ENCODE results near the gene RBM43.
"Not testable (repeated sequence)": the region's sequence is repeated elsewhere in the genome, so short reads cannot be mapped to it uniquely, and the experiment has no call there.

Gene RBM43

DNA sequence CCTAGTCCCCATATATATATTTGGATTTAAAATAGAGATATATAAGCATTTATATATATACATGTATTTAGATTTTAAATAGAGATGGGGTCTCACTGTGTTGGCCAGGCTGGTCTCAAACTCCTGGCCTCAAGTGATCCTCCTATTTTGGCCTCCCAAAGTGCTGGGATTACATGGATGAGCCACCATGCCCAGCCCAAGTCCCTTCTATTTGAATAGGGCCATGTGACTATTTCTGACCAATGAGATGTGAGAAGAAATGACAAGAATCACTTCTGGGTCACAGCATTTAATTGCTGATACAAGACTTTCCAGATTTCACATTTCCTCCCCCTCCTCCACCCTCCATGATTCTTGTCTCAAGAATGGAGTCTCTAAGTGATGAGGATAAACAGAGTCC, 6.4 kb upstream of the RBM43 start:
- no peak for DNase-seq (ENCODE audit: low read depth in 2 of 2)

DNA sequence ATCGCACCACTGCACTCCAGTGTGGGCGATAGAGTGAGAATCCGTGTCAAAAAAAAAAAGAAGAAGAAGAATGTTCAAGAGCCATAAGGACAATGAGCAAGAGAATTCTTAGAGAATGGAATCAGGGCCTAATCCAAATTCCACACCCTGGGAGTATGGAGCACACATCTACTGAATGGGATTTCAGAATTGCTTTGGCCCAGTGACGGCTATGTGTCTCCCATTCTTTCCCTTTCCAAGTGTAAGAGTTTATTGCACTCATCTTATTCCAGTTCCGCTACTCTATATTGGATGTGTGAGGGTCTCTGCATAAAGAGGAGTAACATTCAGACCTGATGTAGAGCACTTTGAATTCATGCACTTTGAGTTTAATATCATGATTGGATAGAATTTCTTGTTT, 5.9 kb upstream of the RBM43 start:
- DNase-seq (ENCODE audit: low read depth in 2 of 2), result no peak

DNA sequence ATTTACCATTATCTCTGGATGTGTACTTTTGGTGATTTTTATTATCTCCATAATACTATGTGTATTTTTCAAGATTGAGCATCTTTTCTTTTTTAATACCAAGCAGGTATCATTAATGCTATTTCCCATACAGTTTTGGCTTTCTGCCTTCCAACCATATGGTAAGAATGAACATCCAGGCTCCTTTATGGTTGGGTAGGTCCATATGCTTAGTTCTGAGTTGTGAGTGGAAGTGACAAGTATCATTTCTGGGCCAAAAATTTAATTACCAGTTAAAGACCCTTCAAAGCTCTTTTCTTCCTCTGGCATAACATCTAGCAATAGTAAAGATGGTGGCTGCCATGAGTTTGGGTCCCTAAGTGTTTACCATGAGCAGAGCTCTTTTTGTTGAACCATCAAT, 4.3 kb upstream of the RBM43 start:
- no peak for DNase-seq (ENCODE audit: low read depth in 2 of 2)

DNA sequence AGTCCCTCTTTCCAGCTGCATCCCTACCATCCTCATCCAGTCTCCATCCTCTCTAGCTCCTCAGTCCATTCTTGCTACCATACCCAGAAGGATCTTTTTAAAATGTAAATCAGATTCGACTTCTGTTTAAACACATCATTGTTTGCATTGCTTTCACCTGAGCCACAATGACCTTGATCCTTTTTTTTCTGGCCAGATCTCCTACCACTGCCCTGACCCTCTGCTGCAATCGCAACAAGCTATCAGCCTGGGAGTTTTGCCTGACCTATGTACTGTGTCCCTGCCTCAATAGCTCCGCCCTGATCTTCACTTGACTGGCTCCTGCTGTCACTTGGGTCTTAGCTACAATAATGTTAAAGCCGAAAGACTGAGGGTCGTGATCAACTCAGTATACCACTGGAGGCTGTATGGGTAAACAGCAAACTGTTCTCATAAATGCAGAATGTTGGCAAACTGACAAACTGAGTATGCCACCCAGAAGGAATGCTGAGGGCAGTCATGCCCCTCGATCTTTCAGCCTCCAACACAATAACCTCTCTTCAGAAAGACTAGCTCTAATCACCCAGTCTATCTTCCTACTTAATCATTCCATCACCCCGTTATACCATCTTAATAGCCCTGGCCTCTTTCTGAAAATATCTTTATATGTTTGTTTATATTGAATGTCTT, 2.6 kb upstream of the RBM43 start:
- DNase-seq (ENCODE audit: low read depth in 2 of 2), result no peak

DNA sequence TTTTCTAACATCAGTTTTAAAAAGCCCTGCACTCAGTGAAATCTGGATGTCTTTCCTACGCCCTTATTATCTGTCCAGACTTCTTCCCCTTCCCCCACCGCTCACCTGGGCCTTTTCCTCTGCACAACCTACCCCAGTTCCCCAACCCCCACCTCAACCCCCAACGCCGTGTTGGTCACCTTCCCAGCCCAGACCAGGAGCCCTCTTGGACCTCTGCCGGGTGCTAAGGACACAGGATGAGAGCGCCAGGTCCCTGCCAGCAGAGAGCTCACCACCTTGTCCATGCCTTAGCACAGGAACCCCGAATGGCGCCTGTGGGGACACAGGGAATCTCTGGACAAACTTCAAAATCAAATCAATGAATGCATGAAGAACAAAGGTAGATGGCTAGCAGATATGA, 966 bp upstream of the RBM43 start:
- no peak for DNase-seq (ENCODE audit: low read depth in 2 of 2)

DNA sequence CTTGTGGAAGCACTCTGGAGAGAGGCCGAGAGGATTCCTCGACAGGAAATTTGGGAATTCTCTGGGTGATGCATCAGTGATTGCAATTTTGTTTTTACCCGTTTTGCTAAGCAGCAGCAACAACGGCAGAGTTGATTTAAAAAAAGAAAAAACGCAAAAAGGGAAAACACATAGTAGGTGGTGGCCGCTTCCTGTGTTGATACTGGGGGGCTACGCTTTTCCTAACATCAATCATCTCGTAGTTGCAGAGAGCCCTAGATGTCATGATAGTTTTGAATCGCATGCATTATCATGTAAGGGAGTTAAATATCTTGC, 271 bp upstream of the RBM43 start:
- no peak for DNase-seq (ENCODE audit: low read depth in 2 of 2)

DNA sequence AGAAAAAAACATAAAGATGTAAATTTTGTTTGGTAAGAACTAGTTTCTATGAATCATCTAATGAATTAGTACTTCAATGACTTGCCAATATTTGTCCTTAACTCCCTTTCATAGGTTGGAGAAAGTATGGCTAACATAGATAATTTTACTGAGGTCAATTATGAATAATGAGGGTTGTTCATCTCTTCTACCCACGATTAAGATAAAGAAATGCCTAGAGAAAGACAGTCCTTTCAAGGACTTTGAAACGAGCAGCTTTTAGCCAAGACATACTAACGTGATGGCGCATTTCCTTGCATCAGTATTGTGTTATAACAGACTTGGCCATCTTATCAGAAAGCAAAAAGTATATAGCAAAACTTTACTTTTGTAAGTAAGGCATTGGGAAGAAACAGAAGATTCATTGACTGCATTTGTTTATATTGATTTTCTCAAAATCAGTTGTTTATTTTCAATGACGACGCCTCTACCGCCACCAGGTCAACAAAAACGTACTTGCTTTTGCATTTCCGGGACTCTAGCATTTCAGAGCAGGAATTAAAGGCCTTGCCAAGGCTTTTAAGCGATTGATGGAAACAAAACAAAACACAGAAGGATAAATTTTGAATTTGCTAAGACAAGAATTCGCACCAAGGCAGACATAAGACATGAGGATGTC, 961 bp downstream of the RBM43 start:
- DNase-seq (ENCODE audit: low read depth in 2 of 2), result no peak

DNA sequence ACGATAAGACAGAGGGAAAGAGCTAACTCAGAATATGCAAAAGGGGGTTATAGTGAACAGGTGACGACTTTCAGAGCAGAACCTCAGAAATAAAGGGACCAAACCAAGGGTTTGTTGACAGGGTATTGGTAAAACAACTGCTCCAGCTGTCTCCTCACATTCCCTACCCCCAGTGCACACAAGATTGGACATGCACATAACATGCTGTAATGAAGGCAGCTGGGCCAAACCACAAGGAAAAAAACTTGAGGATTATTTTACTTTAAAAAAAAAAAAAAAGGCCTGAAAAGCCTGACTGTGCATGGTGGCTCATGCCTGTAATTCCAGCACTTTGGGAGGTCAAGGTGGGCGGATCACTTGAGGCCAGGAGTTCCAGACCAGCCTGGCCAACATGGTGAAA, 3.5 kb downstream of the RBM43 start:
- no peak for DNase-seq (ENCODE audit: low read depth in 2 of 2)

DNA sequence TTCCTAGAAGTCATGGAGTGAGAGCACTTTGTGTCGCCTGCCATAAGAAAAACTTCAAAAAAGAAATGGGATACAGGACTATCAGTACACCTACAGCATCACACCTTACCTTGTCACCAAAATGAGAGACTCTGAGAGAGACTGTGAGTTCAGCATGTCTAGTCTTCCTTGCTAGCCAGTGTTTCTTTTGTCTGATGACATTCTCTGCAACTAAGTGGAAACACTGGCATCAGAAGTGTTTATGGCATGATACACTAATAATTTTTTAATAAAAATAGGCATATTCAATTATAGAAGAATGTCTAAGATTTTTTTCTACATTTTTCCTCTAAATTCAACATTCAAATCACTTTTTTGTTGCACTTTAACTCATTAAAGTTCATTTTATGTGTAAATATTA, 9.0 kb downstream of the RBM43 start:
- no peak for DNase-seq (ENCODE audit: low read depth in 2 of 2)

DNA sequence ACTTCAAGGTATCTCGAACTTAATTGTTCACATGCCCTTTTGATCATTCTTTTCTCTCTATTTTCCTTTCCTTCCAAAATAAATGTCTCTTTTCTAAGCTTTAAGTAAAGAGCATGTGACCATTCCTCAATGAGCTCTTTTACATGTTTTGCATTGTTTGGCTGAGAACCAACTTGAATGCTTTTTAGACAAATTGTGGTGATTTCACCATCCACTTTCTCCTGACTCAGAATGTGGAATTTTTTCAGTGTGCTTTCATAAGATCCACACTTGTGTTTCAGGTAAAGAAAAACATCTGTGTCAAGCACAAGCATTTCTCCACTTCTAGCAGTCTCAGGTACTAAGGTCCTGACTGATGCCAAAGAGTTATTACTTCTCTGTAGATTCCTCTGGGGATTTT, 10.7 kb downstream of the RBM43 start:
- DNase-seq (ENCODE audit: low read depth in 2 of 2), result no peak

DNA sequence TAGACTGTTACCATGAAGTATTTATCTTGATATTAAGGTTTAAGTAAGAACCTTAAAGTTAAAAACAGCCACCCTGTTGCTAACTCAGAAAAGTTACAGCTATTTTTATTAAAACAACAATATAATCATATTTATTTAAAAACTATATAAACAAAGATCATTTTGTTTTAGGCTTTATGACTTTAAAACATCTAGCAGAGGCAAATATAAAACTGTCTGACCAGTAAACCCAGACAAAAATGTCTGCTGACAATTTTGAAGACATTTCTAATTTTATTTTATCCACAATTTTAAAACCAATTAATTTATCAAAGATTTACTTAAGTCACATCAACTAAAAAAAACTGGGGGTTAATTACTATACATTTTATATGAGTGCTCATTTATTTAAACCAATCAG, 14.2 kb downstream of the RBM43 start:
- no peak for DNase-seq (ENCODE audit: low read depth in 2 of 2)

DNA sequence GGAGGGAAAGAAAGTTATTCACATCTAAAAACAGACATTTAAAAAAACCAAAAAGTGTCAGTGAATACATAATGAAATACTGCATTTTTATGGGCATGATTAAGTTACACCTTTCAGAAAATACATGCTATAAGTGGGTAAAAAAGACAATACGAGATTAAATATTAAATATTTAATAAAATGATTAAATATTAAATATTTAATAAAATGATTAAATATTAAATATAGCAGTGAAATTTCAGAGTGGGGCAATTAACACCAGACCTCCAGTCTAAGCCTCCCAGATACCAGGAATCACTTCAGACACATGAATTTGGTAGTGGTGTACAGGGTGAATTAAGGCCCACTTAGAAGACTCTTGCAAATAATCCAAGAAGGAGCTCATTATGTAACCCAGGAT, 15.5 kb downstream of the RBM43 start:
- DNase-seq (ENCODE audit: low read depth in 2 of 2), result no peak

DNA sequence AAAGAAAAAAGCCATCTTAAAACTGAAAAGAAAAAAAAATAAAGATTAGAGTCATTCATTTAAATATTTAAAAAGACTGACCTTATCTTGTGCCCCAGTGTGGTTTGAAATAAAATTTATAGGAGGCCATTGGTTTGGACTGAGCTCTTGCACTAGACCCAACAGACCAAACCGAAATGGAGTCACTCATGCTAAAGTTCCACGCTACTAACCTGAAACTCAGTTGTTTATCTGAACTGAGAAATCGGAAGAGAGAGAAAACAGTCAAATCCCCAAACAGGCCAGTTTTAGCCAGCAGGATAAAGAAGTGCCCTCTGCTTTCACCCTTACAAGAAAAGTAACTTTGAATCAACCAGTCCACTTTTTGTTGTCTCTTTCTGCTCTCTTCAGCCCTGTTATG, 18.2 kb downstream of the RBM43 start:
- DNase-seq (ENCODE audit: low read depth in 2 of 2), result no peak

DNA sequence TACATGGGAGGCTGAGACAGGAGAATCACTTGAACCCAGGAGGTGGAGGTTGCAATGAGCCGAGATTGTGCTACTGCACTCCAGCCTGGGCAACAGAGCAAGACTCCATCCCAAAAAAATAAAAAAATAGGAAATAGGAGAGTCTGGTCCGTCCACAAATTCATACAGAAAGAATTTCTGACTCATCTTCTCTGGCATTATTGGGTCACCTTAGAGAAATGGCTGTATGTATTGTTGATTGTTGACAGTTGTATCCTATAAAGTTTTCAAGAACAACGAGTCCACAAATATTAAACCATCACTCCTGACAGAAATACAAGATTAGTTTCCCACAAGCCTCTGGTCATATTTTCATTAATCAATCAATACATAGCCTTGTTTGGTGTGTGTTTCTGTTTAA, 20.4 kb downstream of the RBM43 start:
- no peak for DNase-seq (ENCODE audit: low read depth in 2 of 2)

DNA sequence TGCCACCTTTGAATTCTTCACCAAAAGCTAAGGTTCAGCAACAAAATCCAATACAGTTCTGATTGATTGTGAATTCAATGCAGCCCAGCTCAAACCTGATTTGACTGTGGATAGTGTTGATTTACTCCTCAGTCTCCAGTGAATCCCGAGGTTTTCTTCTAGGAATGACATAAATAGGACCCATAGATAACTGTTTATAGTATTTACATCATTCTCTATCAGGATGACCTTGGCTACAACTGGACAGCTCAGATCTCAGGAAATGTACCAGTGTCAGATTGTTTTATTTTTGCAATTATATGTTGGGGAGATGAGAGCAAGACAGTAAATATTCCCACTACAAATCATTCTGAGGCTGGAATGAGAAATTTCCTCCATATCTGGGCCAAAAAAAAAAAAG, 21.2 kb downstream of the RBM43 start:
- DNase-seq (ENCODE audit: low read depth in 2 of 2), result no peak

DNA sequence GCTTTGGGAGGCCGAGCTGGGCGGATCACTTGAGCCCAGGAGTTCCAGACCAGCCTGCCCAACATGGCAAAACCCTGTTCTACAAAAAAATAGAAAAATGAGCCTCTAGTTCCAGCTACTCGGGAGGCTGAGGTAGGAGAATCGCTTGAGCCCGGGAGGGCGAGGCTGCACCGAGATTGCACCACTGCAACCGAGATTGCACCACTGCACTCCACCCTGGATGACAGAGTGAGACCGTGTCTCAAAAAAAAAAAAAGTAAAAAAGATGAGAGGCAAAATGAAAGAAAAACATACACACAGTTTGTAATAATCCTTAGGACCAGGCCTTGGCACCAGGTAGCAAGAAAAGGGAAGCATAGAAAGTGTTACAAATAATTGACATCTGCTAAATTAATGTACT, 22.0 kb downstream of the RBM43 start:
- no peak for DNase-seq (ENCODE audit: low read depth in 2 of 2)

DNA sequence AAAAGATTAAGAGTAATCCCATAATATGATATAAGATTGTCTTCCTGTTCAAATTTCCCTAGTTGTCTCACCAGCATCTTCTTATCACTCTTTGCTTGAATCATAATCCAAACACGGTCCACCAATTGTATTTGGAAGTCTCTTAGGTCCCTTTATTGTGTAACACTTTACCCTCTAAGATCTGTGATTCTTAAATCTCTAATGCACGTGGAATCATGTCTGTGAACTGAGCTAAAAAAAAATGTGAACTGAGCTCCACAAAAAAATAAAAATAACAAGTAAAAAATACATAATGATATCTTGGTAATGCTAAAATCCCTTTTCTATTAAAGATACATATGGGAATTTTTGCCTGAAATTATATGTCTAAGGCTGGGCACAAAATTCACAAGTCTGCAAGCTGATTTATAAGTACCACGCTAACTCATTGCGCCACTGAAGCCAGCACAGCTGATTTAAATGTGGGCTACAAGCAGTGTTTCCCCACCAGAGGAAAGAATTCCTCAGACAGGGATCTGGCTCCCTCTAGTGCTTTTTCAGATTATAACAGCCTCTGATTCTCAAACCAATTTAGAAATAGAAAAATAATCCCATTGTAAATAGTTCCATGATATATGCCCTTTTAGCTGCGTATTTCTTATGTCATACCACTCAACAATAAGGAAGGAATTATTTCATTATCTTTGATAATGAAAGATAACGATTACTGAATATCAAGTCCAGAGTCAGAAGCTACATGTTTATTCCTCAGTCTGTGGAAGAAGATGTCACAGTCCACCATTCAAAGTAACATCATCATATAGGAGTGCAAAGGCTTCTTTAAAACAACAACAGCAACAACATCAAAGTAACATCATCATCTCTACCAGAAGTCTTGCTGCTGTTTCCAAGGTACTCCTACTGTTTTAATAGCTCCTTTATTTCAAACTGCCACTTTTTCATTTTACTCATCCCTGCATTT, 22.9 kb downstream of the RBM43 start:
- DNase-seq (ENCODE audit: low read depth in 2 of 2), result no peak

DNA sequence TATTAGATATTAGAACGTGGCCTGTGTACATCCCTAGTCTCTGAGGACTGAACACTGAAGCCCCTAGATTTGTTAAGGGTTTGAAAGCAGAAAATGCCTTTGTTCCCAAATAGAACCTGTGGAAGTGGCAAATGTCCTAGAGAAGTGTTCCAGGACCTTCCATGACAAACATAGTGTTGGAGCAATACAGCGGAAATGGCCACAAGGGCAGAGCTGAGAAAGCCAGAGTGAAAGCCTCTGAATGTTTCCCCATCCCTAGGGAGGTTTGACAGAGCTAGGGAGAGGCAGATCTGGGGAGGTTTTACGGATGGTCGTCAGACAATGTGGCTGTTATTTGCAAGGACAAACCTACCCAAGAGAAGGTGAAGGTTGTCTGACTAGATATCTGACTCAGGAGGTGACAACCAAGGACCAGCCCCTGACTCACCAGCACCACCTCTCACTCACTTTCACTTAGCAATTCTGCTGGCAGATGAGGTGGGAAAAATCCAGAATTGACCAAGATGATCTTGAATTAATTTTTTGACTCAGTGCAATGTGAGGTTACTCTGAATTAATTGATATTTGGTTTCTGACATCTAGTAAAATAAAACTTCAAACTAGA, 24.1 kb downstream of the RBM43 start:
- DNase-seq (ENCODE audit: low read depth in 2 of 2), result no peak

DNA sequence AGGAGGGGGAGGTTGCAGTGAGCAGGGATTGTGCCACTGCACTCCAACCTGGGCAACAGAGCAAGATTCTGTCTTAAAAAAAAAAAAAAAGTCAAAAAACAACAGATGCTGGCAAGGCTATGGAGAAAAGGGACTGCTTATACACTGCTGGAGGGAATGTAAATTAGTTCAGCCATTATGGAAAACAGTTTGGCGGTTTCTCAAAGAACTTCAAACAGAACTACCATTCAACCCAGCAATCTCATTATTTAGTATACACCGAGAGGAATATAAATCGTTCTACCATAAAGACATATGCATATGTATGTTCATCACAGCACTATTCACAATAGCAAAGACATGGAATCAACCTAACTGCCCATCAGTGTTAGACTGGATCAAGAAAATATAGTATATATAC, 27.9 kb downstream of the RBM43 start:
- not testable (repeated sequence) for DNase-seq (ENCODE audit: low read depth in 2 of 2)

DNA sequence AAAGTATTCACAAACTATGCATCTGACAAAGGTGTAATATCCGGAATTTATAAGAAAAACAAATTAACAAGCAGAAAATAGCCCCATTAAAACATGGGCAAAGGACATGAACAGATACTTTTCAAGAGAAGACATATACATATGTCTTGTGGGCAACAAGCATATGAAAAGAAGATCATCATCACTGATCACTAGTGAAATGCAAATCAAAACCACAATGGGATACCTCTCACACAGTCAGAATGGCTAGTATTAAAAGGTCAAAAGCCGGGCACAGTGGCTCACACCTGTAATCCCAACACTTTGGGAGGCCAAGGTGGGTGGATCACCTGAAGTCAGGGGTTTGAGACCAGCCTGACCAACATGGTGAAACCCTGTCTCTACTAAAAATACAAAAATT, 28.4 kb downstream of the RBM43 start:
- DNase-seq (ENCODE audit: low read depth in 2 of 2), result not testable (repeated sequence)

DNA sequence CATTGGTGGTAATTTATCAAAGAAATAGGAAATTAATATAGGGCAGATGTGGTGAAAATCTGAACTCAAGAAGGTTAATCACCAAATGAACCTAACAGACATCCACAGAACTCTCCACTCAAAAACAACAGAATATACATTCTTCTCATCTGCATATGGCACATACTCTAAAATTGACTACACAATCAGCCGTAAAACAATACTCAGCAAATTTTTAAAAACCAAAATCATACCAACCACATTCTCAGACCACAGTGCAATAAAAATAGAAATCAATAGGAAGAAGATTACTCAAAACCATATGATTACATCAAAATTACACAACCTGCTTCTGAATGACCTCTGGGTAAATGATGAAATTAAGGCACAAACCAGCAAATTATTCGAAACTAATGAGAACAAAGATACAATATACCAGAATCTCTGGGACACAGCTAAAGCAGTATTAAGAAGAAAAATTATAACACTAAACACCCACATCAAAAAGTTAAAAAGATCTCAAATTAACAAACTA, 31.0 kb downstream of the RBM43 start:
- no peak for DNase-seq (ENCODE audit: low read depth in 2 of 2)

DNA sequence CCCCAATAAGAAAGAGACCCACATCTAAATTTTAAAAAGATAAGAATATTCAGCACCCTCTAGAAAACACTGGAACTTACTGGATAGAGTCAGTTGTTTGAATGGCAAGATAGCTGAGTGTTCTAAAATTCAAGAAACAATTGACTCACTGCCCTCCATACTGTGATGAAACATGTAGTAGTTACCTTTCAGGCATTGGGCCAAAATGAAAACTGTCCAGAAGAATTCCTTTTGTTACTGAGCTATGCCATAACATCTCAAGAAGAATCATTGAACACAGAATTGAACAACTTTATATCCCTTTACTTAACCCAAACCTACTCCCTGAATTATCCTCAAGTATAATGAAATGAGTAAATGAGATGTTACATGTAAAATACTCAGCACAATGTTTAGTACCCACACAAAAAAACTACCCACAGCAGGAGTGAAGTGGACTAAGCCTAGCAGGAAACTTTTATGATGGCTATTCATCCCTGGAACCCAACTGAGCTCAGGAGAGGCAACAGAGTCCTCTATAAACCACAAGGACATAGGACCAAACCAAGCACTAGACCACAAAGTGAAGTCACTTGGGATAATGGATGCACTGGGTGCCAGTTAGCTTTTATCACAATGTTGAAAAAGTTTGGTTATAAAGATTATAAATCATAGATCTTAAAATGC, 32.7 kb downstream of the RBM43 start:
- no peak for DNase-seq (ENCODE audit: low read depth in 2 of 2)
